ENCODE data around the gene STEAP1B.
"Not testable (repeated sequence)": the region's sequence is repeated elsewhere in the genome, so short reads cannot be mapped to it uniquely, and the experiment has no call there.

The STEAP1B gene

DNA sequence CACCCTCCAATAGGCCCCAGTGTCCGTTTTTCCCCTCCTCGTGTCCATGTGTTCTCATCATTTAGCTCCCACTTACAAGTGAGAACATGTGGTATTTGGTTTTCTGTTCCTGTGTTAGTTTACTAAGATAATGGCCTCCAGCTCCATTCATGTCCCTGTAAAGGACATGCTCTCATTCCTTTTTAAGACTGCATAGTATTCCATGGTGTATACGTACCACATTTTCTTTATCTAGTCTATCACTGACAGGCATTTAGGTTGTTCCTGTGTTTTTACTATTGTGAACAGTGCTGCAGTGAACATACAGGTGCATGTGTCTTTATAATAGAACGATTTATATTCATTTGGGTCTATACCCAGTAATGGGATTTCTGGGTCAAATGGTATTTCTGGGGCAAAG lies 63.4 kb downstream of the STEAP1B start:
- not testable (repeated sequence) for H3K9ac ChIP-seq (ENCODE audit: low read length); H3K23ac ChIP-seq (ENCODE audit: low read length); H3K4me3 ChIP-seq (ENCODE audit: low read depth, low read length); H3K18ac ChIP-seq (ENCODE audit: low read length); H4K12ac ChIP-seq (ENCODE audit: low read depth, low read length); H3K9me3 ChIP-seq (ENCODE audit: insufficient read depth, low read depth, low read length); H3K14ac ChIP-seq (ENCODE audit: low read length); H2BK12ac ChIP-seq (ENCODE audit: low read length); DNase-seq; H4K91ac ChIP-seq (ENCODE audit: low read depth, low read length); H2BK120ac ChIP-seq (ENCODE audit: insufficient read depth, low read length, poor library complexity); H3K36me3 ChIP-seq (ENCODE audit: control insufficient read depth in 1 of 2, insufficient read depth in 2 of 2, low read length in 2 of 2); H3K4me2 ChIP-seq (ENCODE audit: low read length); H4K8ac ChIP-seq (ENCODE audit: low read depth, low read length); H2BK5ac ChIP-seq (ENCODE audit: low read depth, low read length, poor library complexity); H3K27me3 ChIP-seq (ENCODE audit: insufficient read depth, low read length); H3K27ac ChIP-seq (ENCODE audit: low read depth, low read length); H3K4ac ChIP-seq (ENCODE audit: low read depth, low read length); H2AK5ac ChIP-seq (ENCODE audit: low read length); H2AFZ ChIP-seq (ENCODE audit: insufficient read depth, low read length, poor library complexity); H3K79me2 ChIP-seq (ENCODE audit: control insufficient read depth, insufficient read depth, low read length, poor library complexity)
- Histone ChIP-seq H3K79me1 (ENCODE audit: low read length) (peaks cover 13% of the 10 kb centered on the region), H3K4me1 (ENCODE audit: control insufficient read depth in 1 of 2, insufficient read depth in 2 of 2, low read length in 2 of 2) (peaks cover 9 to 13% of the 10 kb centered on the region in 2 experiments)
- WGBS (ENCODE audit: extremely low coverage, insufficient coverage, insufficient read length), result no CpG with 5 or more reads among the region's 4 CpGs

GRCh38 chr7:22435720-22436119 lies 64.3 kb downstream of the STEAP1B start:
- Histone ChIP-seq H3K79me1 (ENCODE audit: low read length) (peaks cover 21% of the 10 kb centered on the region), H4K91ac (ENCODE audit: low read depth, low read length) (no peak overlapping the region), H4K8ac (ENCODE audit: low read depth, low read length) (no peak overlapping the region), H3K9me3 (ENCODE audit: insufficient read depth, low read depth, low read length) (no peaks in the 10 kb centered on the region), H3K4me1 (ENCODE audit: control insufficient read depth in 1 of 2, insufficient read depth in 2 of 2, low read length in 2 of 2) (peaks cover 10 to 18% of the 10 kb centered on the region in 2 experiments), H2BK5ac (ENCODE audit: low read depth, low read length, poor library complexity) (no peak overlapping the region), H3K23ac (ENCODE audit: low read length) (no peak overlapping the region), H3K79me2 (ENCODE audit: control insufficient read depth, insufficient read depth, low read length, poor library complexity) (peaks cover 2% of the 10 kb centered on the region), H3K4me3 (ENCODE audit: low read depth, low read length) (no peak overlapping the region), H2BK120ac (ENCODE audit: insufficient read depth, low read length, poor library complexity) (no peak overlapping the region), H3K14ac (ENCODE audit: low read length) (no peak overlapping the region), H4K12ac (ENCODE audit: low read depth, low read length) (no peak overlapping the region), H3K27ac (ENCODE audit: low read depth, low read length) (no peak overlapping the region), H3K27me3 (ENCODE audit: insufficient read depth, low read length) (no peaks in the 10 kb centered on the region), H3K4ac (ENCODE audit: low read depth, low read length) (no peak overlapping the region), H3K36me3 (ENCODE audit: control insufficient read depth in 1 of 2, insufficient read depth in 2 of 2, low read length in 2 of 2) (no peaks in the 10 kb centered on the region), H2AFZ (ENCODE audit: insufficient read depth, low read length, poor library complexity) (no peak overlapping the region), H3K9ac (ENCODE audit: low read length) (no peak overlapping the region), H3K18ac (ENCODE audit: low read length) (no peak overlapping the region), H2BK12ac (ENCODE audit: low read length) (peak overlapping the region; percentile 37), H2AK5ac (ENCODE audit: low read length) (peak overlapping the region; percentile 7), H3K4me2 (ENCODE audit: low read length) (no peak overlapping the region)
- DNase-seq, result no peak
- WGBS (ENCODE audit: extremely low coverage, insufficient coverage, insufficient read length), result no CpG with 5 or more reads among the region's 8 CpGs

GRCh38 chr7:22435105-22435504 lies 64.9 kb downstream of the STEAP1B start:
- H3K4me2 ChIP-seq (ENCODE audit: low read length), result no peak overlapping the region
- peak overlapping the region; percentile 9 for H2BK12ac ChIP-seq (ENCODE audit: low read length)
- H3K4me1 ChIP-seq (ENCODE audit: control insufficient read depth in 1 of 2, insufficient read depth in 2 of 2, low read length in 2 of 2), result peaks cover 12 to 23% of the 10 kb centered on the region in 2 experiments
- no peak overlapping the region for H3K4ac ChIP-seq (ENCODE audit: low read depth, low read length)
- no peak overlapping the region for H3K9ac ChIP-seq (ENCODE audit: low read length)
- no peak overlapping the region for H4K12ac ChIP-seq (ENCODE audit: low read depth, low read length)
- H3K18ac ChIP-seq (ENCODE audit: low read length), result no peak overlapping the region
- H3K36me3 ChIP-seq (ENCODE audit: control insufficient read depth in 1 of 2, insufficient read depth in 2 of 2, low read length in 2 of 2), result no peaks in the 10 kb centered on the region
- H4K91ac ChIP-seq (ENCODE audit: low read depth, low read length), result peak overlapping the region; percentile 3
- peaks cover 2% of the 10 kb centered on the region for H3K79me2 ChIP-seq (ENCODE audit: control insufficient read depth, insufficient read depth, low read length, poor library complexity)
- H2AFZ ChIP-seq (ENCODE audit: insufficient read depth, low read length, poor library complexity), result no peak overlapping the region
- H2BK120ac ChIP-seq (ENCODE audit: insufficient read depth, low read length, poor library complexity), result no peak overlapping the region
- no peak for DNase-seq
- H3K27me3 ChIP-seq (ENCODE audit: insufficient read depth, low read length), result no peaks in the 10 kb centered on the region
- WGBS (ENCODE audit: extremely low coverage, insufficient coverage, insufficient read length), result no CpG with 5 or more reads among the region's 4 CpGs
- peak overlapping the region; percentile 67 for H3K23ac ChIP-seq (ENCODE audit: low read length)
- H3K27ac ChIP-seq (ENCODE audit: low read depth, low read length), result no peak overlapping the region
- no peak overlapping the region for H2BK5ac ChIP-seq (ENCODE audit: low read depth, low read length, poor library complexity)
- H3K14ac ChIP-seq (ENCODE audit: low read length), result no peak overlapping the region
- H2AK5ac ChIP-seq (ENCODE audit: low read length), result no peak overlapping the region
- H3K79me1 ChIP-seq (ENCODE audit: low read length), result peaks cover 22% of the 10 kb centered on the region
- H4K8ac ChIP-seq (ENCODE audit: low read depth, low read length), result no peak overlapping the region
- no peaks in the 10 kb centered on the region for H3K9me3 ChIP-seq (ENCODE audit: insufficient read depth, low read depth, low read length)
- no peak overlapping the region for H3K4me3 ChIP-seq (ENCODE audit: low read depth, low read length)

GRCh38 chr7:22433710-22434460 lies 66.1 kb downstream of the STEAP1B start:
- H3K4me1 ChIP-seq (ENCODE audit: control insufficient read depth in 1 of 2, insufficient read depth in 2 of 2, low read length in 2 of 2), result peaks cover 12 to 23% of the 10 kb centered on the region in 2 experiments
- H3K23ac ChIP-seq (ENCODE audit: low read length), result no peak overlapping the region
- H2BK12ac ChIP-seq (ENCODE audit: low read length), result peak overlapping the region; percentile 31
- H4K12ac ChIP-seq (ENCODE audit: low read depth, low read length), result no peak overlapping the region
- no peak overlapping the region for H3K14ac ChIP-seq (ENCODE audit: low read length)
- H2BK5ac ChIP-seq (ENCODE audit: low read depth, low read length, poor library complexity), result peak overlapping the region; percentile 67
- no peak overlapping the region for H2AK5ac ChIP-seq (ENCODE audit: low read length)
- no peak overlapping the region for H3K9ac ChIP-seq (ENCODE audit: low read length)
- no peak overlapping the region for H3K4me3 ChIP-seq (ENCODE audit: low read depth, low read length)
- peak overlapping the region; percentile 38 for H3K18ac ChIP-seq (ENCODE audit: low read length)
- H3K4me2 ChIP-seq (ENCODE audit: low read length), result peak overlapping the region; percentile 24
- H3K4ac ChIP-seq (ENCODE audit: low read depth, low read length), result peak overlapping the region; percentile 8
- peaks cover 22% of the 10 kb centered on the region for H3K79me1 ChIP-seq (ENCODE audit: low read length)
- peak; percentile 42 to 85 for DNase-seq
- H3K27ac ChIP-seq (ENCODE audit: low read depth, low read length), result peak overlapping the region; percentile 97
- H3K9me3 ChIP-seq (ENCODE audit: insufficient read depth, low read depth, low read length), result no peaks in the 10 kb centered on the region
- WGBS (ENCODE audit: extremely low coverage, insufficient coverage, insufficient read length), result no CpG with 5 or more reads among the region's 11 CpGs
- peak overlapping the region; percentile 71 for H4K91ac ChIP-seq (ENCODE audit: low read depth, low read length)
- peak overlapping the region; percentile 34 for H4K8ac ChIP-seq (ENCODE audit: low read depth, low read length)
- peaks cover 2% of the 10 kb centered on the region for H3K79me2 ChIP-seq (ENCODE audit: control insufficient read depth, insufficient read depth, low read length, poor library complexity)
- no peaks in the 10 kb centered on the region for H3K36me3 ChIP-seq (ENCODE audit: control insufficient read depth in 1 of 2, insufficient read depth in 2 of 2, low read length in 2 of 2)
- H3K27me3 ChIP-seq (ENCODE audit: insufficient read depth, low read length), result no peaks in the 10 kb centered on the region
- peak overlapping the region; percentile 19 for H2BK120ac ChIP-seq (ENCODE audit: insufficient read depth, low read length, poor library complexity)
- no peak overlapping the region for H2AFZ ChIP-seq (ENCODE audit: insufficient read depth, low read length, poor library complexity)
